ENCODE data around the gene NPTX2.

- TF ChIP-seq CTCF (conservative IDR thresholded peaks at IDR 0.05; ENCODE audit: low read length) (no peak), EZH2phosphoT487 (IDR thresholded peaks at IDR 0.05; ENCODE audit: borderline replicate concordance, low read depth, low read length) (no peak)
These were observed 37.6 kb downstream of the NPTX2 start for GRCh38 chr7:98654524-98655272.

All from OCI-LY7 (cell line).